ENCODE data around the gene SLC38A10.

The SLC38A10 gene

GRCh38 chr17:81241648-81242420 lies 53.3 kb downstream of the SLC38A10 start:
- DNase-seq (ENCODE audit: low spot score), result peak; percentile 52

- no peak for DNase-seq (ENCODE audit: low spot score)
Measured at GRCh38 chr17:81241203-81241602, 53.9 kb downstream of the SLC38A10 start.

GRCh38 chr17:81240761-81241160 lies 54.3 kb downstream of the SLC38A10 start:
- DNase-seq (ENCODE audit: low spot score), result peak; percentile 45

GRCh38 chr17:81239714-81240555 lies 55.2 kb downstream of the SLC38A10 start:
- no peak for DNase-seq (ENCODE audit: low spot score)

GRCh38 chr17:81238815-81239713 lies 56.0 kb downstream of the SLC38A10 start, which contains the start of the genes NDUFAF8 and TEPSIN:
TSS of gene NDUFAF8 (plus strand) at chr17:81239318. CDS start at chr17:81239364, 46 bp downstream.
TSS of gene TEPSIN (minus strand) at chr17:81239055. CDS start at chr17:81239033, 22 bp downstream.
- peak; percentile 99 for DNase-seq (ENCODE audit: low spot score)

- DNase-seq (ENCODE audit: low spot score), result no peak
Measured at GRCh38 chr17:81238490-81238814, 56.7 kb downstream of the SLC38A10 start.

- no peak for DNase-seq (ENCODE audit: low spot score)
Measured at GRCh38 chr17:81237591-81238489, 57.3 kb downstream of the SLC38A10 start.

GRCh38 chr17:81236784-81237183 lies 58.3 kb downstream of the SLC38A10 start:
- no peak for DNase-seq (ENCODE audit: low spot score)

- no peak for DNase-seq (ENCODE audit: low spot score)
Measured at GRCh38 chr17:81235822-81236740, 59.0 kb downstream of the SLC38A10 start.

- no peak for DNase-seq (ENCODE audit: low spot score)
Measured at GRCh38 chr17:81234940-81235821, 59.9 kb downstream of the SLC38A10 start.

- DNase-seq (ENCODE audit: low spot score), result no peak
Measured at GRCh38 chr17:81234506-81234855, 60.6 kb downstream of the SLC38A10 start.

GRCh38 chr17:81233811-81234505 lies 61.1 kb downstream of the SLC38A10 start:
- DNase-seq (ENCODE audit: low spot score), result no peak

GRCh38 chr17:81233316-81233715 lies 61.8 kb downstream of the SLC38A10 start:
- no peak for DNase-seq (ENCODE audit: low spot score)

- no peak for DNase-seq (ENCODE audit: low spot score)
Measured at GRCh38 chr17:81232616-81233241, 62.4 kb downstream of the SLC38A10 start.

- no peak for DNase-seq (ENCODE audit: low spot score)
Measured at GRCh38 chr17:81231766-81232581, 63.1 kb downstream of the SLC38A10 start.

- no peak for DNase-seq (ENCODE audit: low spot score)
Measured at GRCh38 chr17:81231121-81231645, 63.9 kb downstream of the SLC38A10 start.

Measured in hematopoietic multipotent progenitor cell treated with erythropoietin and hydrocortisone succinate and interleukin-3 and kit ligand, for 15 days (in vitro differentiated cells).